GM12878 (cell line): ENCODE measurements around the gene NUDT3. TPM values are rescaled to one million over a fixed set of nuclear protein-coding genes. Genes with fewer than 3 reads are reported as not detected.

Experiments
- BRCA1 ChIP-seq: IDR thresholded peaks from 2 replicates; pipeline ENCODE4 v1.6.1; 2011; ENCODE audit warnings: low read depth, low read length, improper control_type of control experiment
- CBFB ChIP-seq: IDR thresholded peaks from 2 replicates; pipeline ENCODE4 v1.6.1; 2016; ENCODE audit warnings: antibody characterized with exemption, low read depth
- CBX5 ChIP-seq: sonication (generic); IDR thresholded peaks from 2 replicates; pipeline ENCODE4 v1.6.1; 2016; ENCODE audit warnings: low read depth, moderate library complexity, mild to moderate bottlenecking, inconsistent platforms
- CEBPB ChIP-seq, 2 experiments: fragments of 150-350 bp in 1 of 2; IDR thresholded peaks; 2 replicates each; pipeline ENCODE4 v1.6.1; 2012 to 2014; ENCODE audit warnings: low read depth in 2 of 2, low read length in 2 of 2, borderline replicate concordance in 1 of 2, inconsistent platforms in 1 of 2
- CHD4 ChIP-seq: fragments of 200-600 bp; sonication (generic); IDR thresholded peaks from 2 replicates; pipeline ENCODE4 v1.6.1; 2016; ENCODE audit warnings: mild to moderate bottlenecking
- CREM ChIP-seq: IDR thresholded peaks from 2 replicates; pipeline ENCODE4 v1.6.1; 2014; ENCODE audit warnings: antibody characterized with exemption, low read depth
- EGR1 ChIP-seq, 2 experiments: IDR thresholded peaks; 1 replicate in 1 of 2; 2 replicates in 1 of 2; pipeline ENCODE4 v1.6.1; 2011 to 2012; ENCODE audit warnings: low read depth in 2 of 2, low read length in 2 of 2, borderline replicate concordance in 1 of 2, mild to moderate bottlenecking in 1 of 2, moderate library complexity in 1 of 2
- FOXK2 ChIP-seq: fragments of 450-650 bp; IDR thresholded peaks from 2 replicates; pipeline ENCODE4 v1.6.1; 2017; ENCODE audit warnings: mild to moderate bottlenecking, moderate library complexity
- GATAD2B ChIP-seq: fragments of 450-650 bp; conservative IDR thresholded peaks from 2 replicates; pipeline ENCODE4 v1.6.1; 2017; ENCODE audit warnings: low read depth, mild to moderate bottlenecking, moderate library complexity
- IKZF1 ChIP-seq: fragments of 450-650 bp; conservative IDR thresholded peaks from 2 replicates; pipeline ENCODE4 v1.6.1; 2017; ENCODE audit warnings: antibody characterized with exemption, mild to moderate bottlenecking
- MXI1 ChIP-seq: fragments of 150-350 bp; IDR thresholded peaks from 2 replicates; pipeline ENCODE4 v1.6.1; 2011; ENCODE audit warnings: low read depth, mild to moderate bottlenecking, inconsistent platforms, low read length, improper control_type of control experiment
- RAD21 ChIP-seq: IDR thresholded peaks from 2 replicates; pipeline ENCODE4 v1.6.1; 2011; ENCODE audit warnings: mild to moderate bottlenecking, low read depth, low read length, moderate library complexity; ENCODE audit not compliant: insufficient read depth
- RFX5 ChIP-seq: IDR thresholded peaks from 2 replicates; pipeline ENCODE4 v1.6.1; 2011; ENCODE audit warnings: low read depth, low read length, improper control_type of control experiment
- SIN3A ChIP-seq: IDR thresholded peaks from 2 replicates; pipeline ENCODE4 v1.6.1; 2012; ENCODE audit warnings: low read depth, low read length, improper control_type of control experiment
- SP1 ChIP-seq: IDR thresholded peaks from one replicate; pipeline ENCODE4 v1.6.1; 2011; ENCODE audit warnings: low read depth, low read length
- ZNF207 ChIP-seq: fragments of 450-650 bp; IDR thresholded peaks from 2 replicates; pipeline ENCODE4 v1.6.1; 2014; ENCODE audit warnings: antibody characterized with exemption, mild to moderate bottlenecking, borderline replicate concordance
- polyA plus RNA-seq, 11 experiments: library from polyadenylated mRNA; depleted of rRNA in 4 of 11; unstranded in 6 of 11; stranded (reverse) in 5 of 11; fragments of >200 nt; fragmentation: Nextera tagmentation in 4 of 11; fragmentation: Illumina TruSeq in 1 of 11; extraction: Ambion mirVana in 4 of 11; extraction: Trizol in 1 of 11; gene quantifications; 1 replicate in 1 of 11; 2 replicates in 10 of 11; pipeline versions ENCODE4 v1.2.1 to v1.2.3, GENCODE V29; 2011 to 2016; ENCODE audit warnings: inconsistent platforms in 2 of 11, missing spikeins in 2 of 11, low read depth in 1 of 11
- total RNA-seq, 4 experiments: library from RNA; depleted of rRNA in 3 of 4; stranded (reverse); fragments of >200 nt in 3 of 4; fragmentation: Illumina TruSeq in 1 of 4; extraction: Trizol in 1 of 4; gene quantifications; 2 replicates each; pipeline versions ENCODE4 v1.2.1 to v1.2.3, GENCODE V29; 2013 to 2021
- TF ChIP-seq, protein P1 (sequence below): IDR thresholded peaks from 2 replicates; pipeline ENCODE4 v1.6.1; 2012; ENCODE audit warnings: improper control_type of control experiment, low read depth, low read length; ENCODE audit not compliant: insufficient replicate concordance
- TF ChIP-seq, protein P2 (sequence below): fragments of 450-650 bp; IDR thresholded peaks from 2 replicates; pipeline ENCODE4 v1.6.1; 2017; ENCODE audit warnings: mild to moderate bottlenecking, low read depth, inconsistent platforms; ENCODE audit not compliant: poor library complexity, severe bottlenecking
- TF ChIP-seq, protein P3 (sequence below): IDR thresholded peaks from 2 replicates; pipeline ENCODE4 v1.6.1; 2011; ENCODE audit warnings: borderline replicate concordance, low read depth, mild to moderate bottlenecking, moderate library complexity, mixed read lengths, low read length; ENCODE audit not compliant: insufficient read depth; ENCODE audit errors: extremely low read length
- TF ChIP-seq, protein P4 (sequence below): IDR thresholded peaks from 2 replicates; pipeline ENCODE4 v1.6.1; 2012; ENCODE audit warnings: mild to moderate bottlenecking, low read depth, low read length

NUDT3 gene
- total and polyA plus RNA-seq, 10 of the 15 experiments (the other 5 are each of a cell fraction or from before 2014, with no cell fraction given), result 2.4 to 32.3 (median 25.5) TPM

DNA sequence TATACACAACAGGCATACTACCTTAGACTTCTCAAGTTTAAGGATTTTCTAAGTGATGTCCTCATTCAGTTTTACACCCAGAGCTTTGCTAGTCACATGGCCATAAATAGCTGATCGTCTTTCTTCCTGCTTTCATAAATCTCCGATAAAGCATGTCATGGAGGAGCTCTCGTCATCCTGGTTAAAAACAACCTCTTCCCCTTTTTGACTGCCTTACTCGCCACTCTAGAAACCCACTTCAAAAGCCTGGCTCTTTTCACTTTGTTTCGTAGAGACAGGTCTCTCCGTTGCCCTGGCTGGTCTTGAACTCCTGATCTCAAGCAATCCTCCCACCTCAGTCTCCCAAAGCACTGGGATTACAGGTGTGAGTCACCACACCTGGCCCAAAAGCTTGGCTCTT lies 76.7 kb downstream of the NUDT3 start (continued):
- TF ChIP-seq, protein P1, sequence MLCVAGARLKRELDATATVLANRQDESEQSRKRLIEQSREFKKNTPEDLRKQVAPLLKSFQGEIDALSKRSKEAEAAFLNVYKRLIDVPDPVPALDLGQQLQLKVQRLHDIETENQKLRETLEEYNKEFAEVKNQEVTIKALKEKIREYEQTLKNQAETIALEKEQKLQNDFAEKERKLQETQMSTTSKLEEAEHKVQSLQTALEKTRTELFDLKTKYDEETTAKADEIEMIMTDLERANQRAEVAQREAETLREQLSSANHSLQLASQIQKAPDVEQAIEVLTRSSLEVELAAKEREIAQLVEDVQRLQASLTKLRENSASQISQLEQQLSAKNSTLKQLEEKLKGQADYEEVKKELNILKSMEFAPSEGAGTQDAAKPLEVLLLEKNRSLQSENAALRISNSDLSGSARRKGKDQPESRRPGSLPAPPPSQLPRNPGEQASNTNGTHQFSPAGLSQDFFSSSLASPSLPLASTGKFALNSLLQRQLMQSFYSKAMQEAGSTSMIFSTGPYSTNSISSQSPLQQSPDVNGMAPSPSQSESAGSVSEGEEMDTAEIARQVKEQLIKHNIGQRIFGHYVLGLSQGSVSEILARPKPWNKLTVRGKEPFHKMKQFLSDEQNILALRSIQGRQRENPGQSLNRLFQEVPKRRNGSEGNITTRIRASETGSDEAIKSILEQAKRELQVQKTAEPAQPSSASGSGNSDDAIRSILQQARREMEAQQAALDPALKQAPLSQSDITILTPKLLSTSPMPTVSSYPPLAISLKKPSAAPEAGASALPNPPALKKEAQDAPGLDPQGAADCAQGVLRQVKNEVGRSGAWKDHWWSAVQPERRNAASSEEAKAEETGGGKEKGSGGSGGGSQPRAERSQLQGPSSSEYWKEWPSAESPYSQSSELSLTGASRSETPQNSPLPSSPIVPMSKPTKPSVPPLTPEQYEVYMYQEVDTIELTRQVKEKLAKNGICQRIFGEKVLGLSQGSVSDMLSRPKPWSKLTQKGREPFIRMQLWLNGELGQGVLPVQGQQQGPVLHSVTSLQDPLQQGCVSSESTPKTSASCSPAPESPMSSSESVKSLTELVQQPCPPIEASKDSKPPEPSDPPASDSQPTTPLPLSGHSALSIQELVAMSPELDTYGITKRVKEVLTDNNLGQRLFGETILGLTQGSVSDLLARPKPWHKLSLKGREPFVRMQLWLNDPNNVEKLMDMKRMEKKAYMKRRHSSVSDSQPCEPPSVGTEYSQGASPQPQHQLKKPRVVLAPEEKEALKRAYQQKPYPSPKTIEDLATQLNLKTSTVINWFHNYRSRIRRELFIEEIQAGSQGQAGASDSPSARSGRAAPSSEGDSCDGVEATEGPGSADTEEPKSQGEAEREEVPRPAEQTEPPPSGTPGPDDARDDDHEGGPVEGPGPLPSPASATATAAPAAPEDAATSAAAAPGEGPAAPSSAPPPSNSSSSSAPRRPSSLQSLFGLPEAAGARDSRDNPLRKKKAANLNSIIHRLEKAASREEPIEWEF, result no peak
- TF ChIP-seq FOXK2, result no peak
- no peak for TF ChIP-seq CEBPB (IDR thresholded peaks at IDR 0.05; ENCODE audit: borderline replicate concordance in 1 of 2, low read depth in 2 of 2, low read length in 2 of 2)
- TF ChIP-seq BRCA1, result no peak
- TF ChIP-seq MXI1, result no peak; the same call in 1 of the 2 replicates
- TF ChIP-seq EGR1 (IDR thresholded peaks at IDR 0.05; ENCODE audit: borderline replicate concordance in 1 of 2, low read depth in 2 of 2, low read length in 2 of 2), result 0 out of 3 replicates have a peak, but pooled peaks of 1 of the 2 experiments have one; percentile 6
- no peak for TF ChIP-seq RFX5
- TF ChIP-seq SP1, result no peak
- no peak for TF ChIP-seq CHD4
- TF ChIP-seq SIN3A, result no peak
- peak; percentile 66 for TF ChIP-seq IKZF1
- no peak for TF ChIP-seq ZNF207
- TF ChIP-seq, protein P2, sequence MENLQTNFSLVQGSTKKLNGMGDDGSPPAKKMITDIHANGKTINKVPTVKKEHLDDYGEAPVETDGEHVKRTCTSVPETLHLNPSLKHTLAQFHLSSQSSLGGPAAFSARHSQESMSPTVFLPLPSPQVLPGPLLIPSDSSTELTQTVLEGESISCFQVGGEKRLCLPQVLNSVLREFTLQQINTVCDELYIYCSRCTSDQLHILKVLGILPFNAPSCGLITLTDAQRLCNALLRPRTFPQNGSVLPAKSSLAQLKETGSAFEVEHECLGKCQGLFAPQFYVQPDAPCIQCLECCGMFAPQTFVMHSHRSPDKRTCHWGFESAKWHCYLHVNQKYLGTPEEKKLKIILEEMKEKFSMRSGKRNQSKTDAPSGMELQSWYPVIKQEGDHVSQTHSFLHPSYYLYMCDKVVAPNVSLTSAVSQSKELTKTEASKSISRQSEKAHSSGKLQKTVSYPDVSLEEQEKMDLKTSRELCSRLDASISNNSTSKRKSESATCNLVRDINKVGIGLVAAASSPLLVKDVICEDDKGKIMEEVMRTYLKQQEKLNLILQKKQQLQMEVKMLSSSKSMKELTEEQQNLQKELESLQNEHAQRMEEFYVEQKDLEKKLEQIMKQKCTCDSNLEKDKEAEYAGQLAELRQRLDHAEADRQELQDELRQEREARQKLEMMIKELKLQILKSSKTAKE, result peak; percentile 62
- TF ChIP-seq, protein P3, sequence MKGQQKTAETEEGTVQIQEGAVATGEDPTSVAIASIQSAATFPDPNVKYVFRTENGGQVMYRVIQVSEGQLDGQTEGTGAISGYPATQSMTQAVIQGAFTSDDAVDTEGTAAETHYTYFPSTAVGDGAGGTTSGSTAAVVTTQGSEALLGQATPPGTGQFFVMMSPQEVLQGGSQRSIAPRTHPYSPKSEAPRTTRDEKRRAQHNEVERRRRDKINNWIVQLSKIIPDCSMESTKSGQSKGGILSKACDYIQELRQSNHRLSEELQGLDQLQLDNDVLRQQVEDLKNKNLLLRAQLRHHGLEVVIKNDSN, result no peak
- peak; percentile 73 for TF ChIP-seq CREM
- no peak for TF ChIP-seq RAD21
- TF ChIP-seq, protein P4, sequence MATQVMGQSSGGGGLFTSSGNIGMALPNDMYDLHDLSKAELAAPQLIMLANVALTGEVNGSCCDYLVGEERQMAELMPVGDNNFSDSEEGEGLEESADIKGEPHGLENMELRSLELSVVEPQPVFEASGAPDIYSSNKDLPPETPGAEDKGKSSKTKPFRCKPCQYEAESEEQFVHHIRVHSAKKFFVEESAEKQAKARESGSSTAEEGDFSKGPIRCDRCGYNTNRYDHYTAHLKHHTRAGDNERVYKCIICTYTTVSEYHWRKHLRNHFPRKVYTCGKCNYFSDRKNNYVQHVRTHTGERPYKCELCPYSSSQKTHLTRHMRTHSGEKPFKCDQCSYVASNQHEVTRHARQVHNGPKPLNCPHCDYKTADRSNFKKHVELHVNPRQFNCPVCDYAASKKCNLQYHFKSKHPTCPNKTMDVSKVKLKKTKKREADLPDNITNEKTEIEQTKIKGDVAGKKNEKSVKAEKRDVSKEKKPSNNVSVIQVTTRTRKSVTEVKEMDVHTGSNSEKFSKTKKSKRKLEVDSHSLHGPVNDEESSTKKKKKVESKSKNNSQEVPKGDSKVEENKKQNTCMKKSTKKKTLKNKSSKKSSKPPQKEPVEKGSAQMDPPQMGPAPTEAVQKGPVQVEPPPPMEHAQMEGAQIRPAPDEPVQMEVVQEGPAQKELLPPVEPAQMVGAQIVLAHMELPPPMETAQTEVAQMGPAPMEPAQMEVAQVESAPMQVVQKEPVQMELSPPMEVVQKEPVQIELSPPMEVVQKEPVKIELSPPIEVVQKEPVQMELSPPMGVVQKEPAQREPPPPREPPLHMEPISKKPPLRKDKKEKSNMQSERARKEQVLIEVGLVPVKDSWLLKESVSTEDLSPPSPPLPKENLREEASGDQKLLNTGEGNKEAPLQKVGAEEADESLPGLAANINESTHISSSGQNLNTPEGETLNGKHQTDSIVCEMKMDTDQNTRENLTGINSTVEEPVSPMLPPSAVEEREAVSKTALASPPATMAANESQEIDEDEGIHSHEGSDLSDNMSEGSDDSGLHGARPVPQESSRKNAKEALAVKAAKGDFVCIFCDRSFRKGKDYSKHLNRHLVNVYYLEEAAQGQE, result no peak
- no peak for TF ChIP-seq GATAD2B
- peak; percentile 35; the same call in 1 of the 2 replicates for TF ChIP-seq CBX5
- TF ChIP-seq CBFB, result peak; percentile 44; the same call in 1 of the 2 replicates
- TF ChIP-seq, all 136 proteins: peak for 39
